Measurements from ENCODE around the gene APOL6.
"Not testable (repeated sequence)": the region's sequence is repeated elsewhere in the genome, so short reads cannot be mapped to it uniquely, and the experiment has no call there.

APOL6 gene

DNA sequence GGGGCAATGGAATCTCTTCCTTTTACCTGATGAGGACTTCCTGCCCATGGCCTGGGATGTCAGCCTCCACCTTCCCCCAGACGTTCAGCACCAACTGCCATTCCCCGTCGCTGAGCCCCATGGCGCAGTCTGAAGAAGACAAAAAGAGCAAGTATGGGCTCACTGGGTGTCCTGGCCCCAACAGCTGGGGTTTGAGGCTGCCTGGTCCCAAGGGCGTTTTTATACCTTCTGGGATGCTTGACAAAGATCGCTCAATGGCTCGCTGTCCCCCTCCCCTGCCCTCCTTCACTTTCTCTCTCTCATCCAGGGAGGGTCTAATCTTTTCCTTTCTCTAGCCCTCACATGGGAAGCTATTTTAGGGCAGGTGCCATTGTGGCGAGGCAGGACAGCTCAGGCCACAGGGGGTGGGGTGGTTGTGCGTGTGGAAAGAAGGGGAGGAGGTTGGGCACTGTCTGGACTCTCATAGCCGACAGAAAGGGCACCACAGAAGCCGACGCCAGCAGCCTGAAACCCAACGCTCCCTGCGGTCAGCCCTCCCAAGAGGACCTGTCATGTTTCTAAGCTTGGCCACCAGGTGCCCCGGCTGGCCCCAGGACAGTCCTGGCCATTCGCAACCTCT is 31.0 kb upstream of the APOL6 start, which contains the start of gene MB:
Gene MB (minus strand): TSS at position 193 of the 619 bp plus-strand sequence. CDS start 72 bp downstream, at position 121.
- TF ChIP-seq, protein P1, sequence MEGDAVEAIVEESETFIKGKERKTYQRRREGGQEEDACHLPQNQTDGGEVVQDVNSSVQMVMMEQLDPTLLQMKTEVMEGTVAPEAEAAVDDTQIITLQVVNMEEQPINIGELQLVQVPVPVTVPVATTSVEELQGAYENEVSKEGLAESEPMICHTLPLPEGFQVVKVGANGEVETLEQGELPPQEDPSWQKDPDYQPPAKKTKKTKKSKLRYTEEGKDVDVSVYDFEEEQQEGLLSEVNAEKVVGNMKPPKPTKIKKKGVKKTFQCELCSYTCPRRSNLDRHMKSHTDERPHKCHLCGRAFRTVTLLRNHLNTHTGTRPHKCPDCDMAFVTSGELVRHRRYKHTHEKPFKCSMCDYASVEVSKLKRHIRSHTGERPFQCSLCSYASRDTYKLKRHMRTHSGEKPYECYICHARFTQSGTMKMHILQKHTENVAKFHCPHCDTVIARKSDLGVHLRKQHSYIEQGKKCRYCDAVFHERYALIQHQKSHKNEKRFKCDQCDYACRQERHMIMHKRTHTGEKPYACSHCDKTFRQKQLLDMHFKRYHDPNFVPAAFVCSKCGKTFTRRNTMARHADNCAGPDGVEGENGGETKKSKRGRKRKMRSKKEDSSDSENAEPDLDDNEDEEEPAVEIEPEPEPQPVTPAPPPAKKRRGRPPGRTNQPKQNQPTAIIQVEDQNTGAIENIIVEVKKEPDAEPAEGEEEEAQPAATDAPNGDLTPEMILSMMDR (IDR thresholded peaks at IDR 0.05; ENCODE audit: borderline replicate concordance, insufficient read depth, low read depth, low read length): no peak
- no peak within 1 kb of the TSS for H3K4me3 ChIP-seq (ENCODE audit: low read depth, low read length)

DNA sequence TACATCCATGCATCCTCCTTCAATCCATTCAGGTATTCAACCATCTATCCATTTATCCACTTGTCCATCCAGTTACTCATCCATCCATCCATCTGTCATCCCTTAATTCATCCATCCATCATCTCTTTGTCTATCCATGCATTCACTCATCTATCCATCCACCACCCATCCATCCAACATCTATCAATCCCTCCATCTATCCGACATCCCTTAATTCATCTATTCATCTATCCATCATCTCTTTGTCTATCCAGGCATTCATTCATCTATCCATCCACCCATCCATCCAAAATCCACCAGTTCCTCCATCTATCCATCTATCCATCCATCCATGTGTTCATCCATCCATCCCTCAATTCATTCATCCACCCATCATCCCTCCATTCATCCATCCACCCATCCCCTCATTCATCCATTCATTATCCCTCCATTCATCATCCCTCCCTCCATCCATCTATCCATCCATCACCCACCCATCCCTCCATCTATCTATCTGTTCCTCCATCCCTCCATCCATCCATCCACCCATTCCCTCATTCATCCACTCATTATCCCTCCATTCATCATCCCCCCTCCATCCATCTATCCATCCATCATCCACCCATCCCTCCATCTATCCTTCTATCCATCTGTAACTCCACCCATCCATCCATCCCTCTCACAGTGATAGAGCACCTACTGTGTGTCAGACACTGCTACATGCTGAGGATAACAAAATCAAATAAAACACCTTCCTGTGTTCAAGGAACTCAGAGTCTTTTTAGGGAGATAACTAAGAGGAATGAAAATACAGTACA is 29.6 kb upstream of the APOL6 start:
- H3K4me3 ChIP-seq (ENCODE audit: low read depth, low read length): no peak overlapping the region
- TF ChIP-seq, protein P1 (IDR thresholded peaks at IDR 0.05; ENCODE audit: borderline replicate concordance, insufficient read depth, low read depth, low read length): no peak

GRCh38 chr22:35619336-35620094 is 28.7 kb upstream of the APOL6 start:
- TF ChIP-seq, protein P1 (IDR thresholded peaks at IDR 0.05; ENCODE audit: borderline replicate concordance, insufficient read depth, low read depth, low read length): no peak
- H3K4me3 ChIP-seq (ENCODE audit: low read depth, low read length): no peak overlapping the region

GRCh38 chr22:35620624-35621251 is 27.5 kb upstream of the APOL6 start:
- TF ChIP-seq, protein P1 (IDR thresholded peaks at IDR 0.05; ENCODE audit: borderline replicate concordance, insufficient read depth, low read depth, low read length): no peak

DNA sequence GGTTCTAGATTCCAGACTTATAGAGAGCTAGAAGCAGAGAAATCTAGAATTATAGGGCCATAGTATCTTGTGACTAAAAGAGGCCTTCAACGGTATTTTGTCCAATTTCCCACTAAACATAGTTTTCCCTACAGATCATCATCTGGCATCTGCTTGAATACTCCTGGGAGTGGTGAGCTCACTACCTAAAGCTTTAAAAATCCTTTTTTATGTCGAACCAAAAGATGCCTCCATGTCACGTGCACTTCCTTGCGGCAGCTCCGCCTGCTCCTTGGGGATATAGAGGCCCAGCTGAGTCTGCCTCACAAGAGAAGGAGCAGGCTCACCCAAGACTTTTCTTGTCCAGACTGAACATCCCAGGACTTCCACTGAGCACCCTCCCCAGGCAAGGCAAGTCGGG is 26.8 kb upstream of the APOL6 start:
- TF ChIP-seq, protein P1 (IDR thresholded peaks at IDR 0.05; ENCODE audit: borderline replicate concordance, insufficient read depth, low read depth, low read length): no peak

More at GRCh38 chr22:35620624-35621251, 27.5 kb upstream of the APOL6 start:
- H3K4me3 ChIP-seq (ENCODE audit: low read depth, low read length): no peak overlapping the region

DNA sequence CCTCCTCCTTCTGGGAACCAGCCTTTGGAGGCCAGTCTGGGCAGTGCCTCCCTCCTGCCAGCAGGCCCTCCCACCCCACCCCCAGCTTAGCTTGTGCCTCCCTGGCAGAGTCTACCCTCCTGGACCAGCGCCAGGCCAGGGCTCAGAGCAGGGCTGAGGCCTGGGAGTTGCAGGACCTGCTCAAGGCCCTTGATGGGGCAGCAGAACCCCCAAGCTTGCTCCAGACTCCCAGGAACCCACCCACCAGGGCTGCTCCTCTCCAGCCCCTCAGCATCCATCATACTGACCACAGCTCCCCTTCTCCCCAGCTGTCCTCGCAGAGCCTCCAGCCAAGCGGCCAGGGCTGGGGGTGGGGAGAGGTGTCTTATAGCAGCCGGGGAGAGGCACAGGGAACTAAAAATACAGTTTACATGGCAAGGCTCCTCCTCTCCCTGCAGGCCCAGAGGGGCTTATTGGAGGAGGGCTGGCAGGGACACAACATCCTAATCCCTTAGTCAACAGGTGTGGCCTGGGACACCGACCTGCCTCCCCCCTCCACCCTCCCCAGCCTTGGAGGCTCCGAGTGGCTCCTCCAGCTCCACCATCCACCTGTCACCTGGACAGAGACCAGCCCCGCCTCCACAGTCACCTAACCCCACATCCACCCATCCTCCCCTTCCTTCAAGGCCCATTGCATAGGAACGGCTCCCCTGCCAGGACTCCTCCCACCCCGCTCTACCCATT is 25.9 kb upstream of the APOL6 start:
- no peak overlapping the region for H3K4me3 ChIP-seq (ENCODE audit: low read depth, low read length)
- TF ChIP-seq, protein P1 (IDR thresholded peaks at IDR 0.05; ENCODE audit: borderline replicate concordance, insufficient read depth, low read depth, low read length): no peak

More for the DNA sequence above, 26.8 kb upstream of the APOL6 start:
- H3K4me3 ChIP-seq (ENCODE audit: low read depth, low read length): no peak overlapping the region

GRCh38 chr22:35623885-35624284 is 24.4 kb upstream of the APOL6 start:
- not testable (repeated sequence) for H3K4me3 ChIP-seq (ENCODE audit: low read depth, low read length)

All from GM12875 (cell line).